GM18505 (cell line): ENCODE data around the gene BAD.

Experiments used
- ATAC-seq: cut with Tn5 transposase; IDR thresholded peaks from one replicate; pipeline ENCODE4 v1.9.1; 2021; ENCODE audit not compliant: unreplicated experiment
- POLR2A ChIP-seq: IDR thresholded peaks from 4 replicates; pipeline ENCODE4 v1.6.1; 2011; ENCODE audit warnings: borderline replicate concordance; ENCODE audit not compliant: insufficient read depth, insufficient read length; ENCODE audit errors: extremely low read depth

BAD gene

GRCh38 chr11:64296830-64297698 is 12.6 kb upstream of the BAD start:
- no peak for ATAC-seq
- TF ChIP-seq POLR2A: no peak

- no peak for TF ChIP-seq POLR2A
- no peak for ATAC-seq
Measured at GRCh38 chr11:64296236-64296635, 11.8 kb upstream of the BAD start.

- no peak for TF ChIP-seq POLR2A
- ATAC-seq: no peak
Measured at GRCh38 chr11:64295760-64296159, 11.3 kb upstream of the BAD start.

GRCh38 chr11:64294774-64295173 is 10.3 kb upstream of the BAD start:
- TF ChIP-seq POLR2A: no peak
- ATAC-seq: no peak

GRCh38 chr11:64292460-64293254 is 8.2 kb upstream of the BAD start:
- no peak for ATAC-seq
- TF ChIP-seq POLR2A: no peak

GRCh38 chr11:64291752-64292459 is 7.4 kb upstream of the BAD start:
- no peak for ATAC-seq
- no peak for TF ChIP-seq POLR2A

- no peak for ATAC-seq
- no peak for TF ChIP-seq POLR2A
Measured at GRCh38 chr11:64291262-64291751, 6.8 kb upstream of the BAD start, which contains the start of gene KCNK4. KCNK4 (plus strand) TSS chr11:64291302; CDS start chr11:64293019, 1,717 bp downstream.

GRCh38 chr11:64290352-64291261 is 6.1 kb upstream of the BAD start:
- no peak for TF ChIP-seq POLR2A
- ATAC-seq: no peak

GRCh38 chr11:64289002-64289564 is 4.6 kb upstream of the BAD start:
- TF ChIP-seq POLR2A: no peak
- no peak for ATAC-seq

- TF ChIP-seq POLR2A: no peak
- no peak for ATAC-seq
Measured at GRCh38 chr11:64288353-64288750, 3.9 kb upstream of the BAD start.

- no peak for ATAC-seq
- no peak for TF ChIP-seq POLR2A
Measured at GRCh38 chr11:64287676-64288352, 3.3 kb upstream of the BAD start.
